ENCODE results near the gene NUDT21. TPM values are rescaled to one million over a fixed set of nuclear protein-coding genes. Genes with fewer than 3 reads are reported as not detected.

Gene NUDT21
- polyA plus RNA-seq, 1 of the 3 experiments (the other 2 are of a cell fraction) = 42.2 TPM

DNA sequence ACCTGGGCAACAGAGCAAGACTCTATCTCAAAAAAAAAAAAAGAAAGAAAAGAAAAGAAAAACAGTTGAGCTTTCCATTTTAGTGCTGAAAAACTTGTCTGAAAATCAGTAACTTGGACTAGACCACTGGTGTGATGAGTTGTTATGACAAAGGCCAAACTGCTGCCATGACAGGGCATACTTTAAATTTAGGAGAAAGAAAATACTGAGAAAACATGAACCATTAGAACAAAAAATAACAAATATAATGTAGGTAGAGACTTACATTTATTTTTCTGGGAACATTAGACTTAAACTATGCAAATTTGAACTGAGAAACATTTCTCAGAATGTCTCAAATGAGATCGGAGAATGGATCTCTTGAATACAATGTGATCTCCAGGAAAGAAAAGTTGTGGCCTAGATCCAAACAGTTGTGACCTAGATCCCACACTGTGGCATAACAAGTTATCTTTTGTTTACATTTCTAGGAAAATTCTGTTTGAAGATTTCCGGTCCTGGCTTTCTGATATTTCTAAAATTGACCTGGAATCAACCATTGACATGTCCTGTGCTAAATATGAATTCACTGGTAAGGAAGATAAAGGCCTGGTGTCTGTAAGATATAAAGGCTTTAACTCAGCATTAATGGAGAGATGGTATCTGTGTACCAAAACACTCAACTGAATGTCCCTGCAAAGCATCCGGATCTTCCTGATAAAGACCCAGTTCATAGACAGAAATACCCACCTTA lies 11.1 kb upstream of the NUDT21 start (continued):
- TF ChIP-seq REST (IDR thresholded peaks at IDR 0.05; ENCODE audit: low read depth, low read length) (no peak), EZH2phosphoT487 (IDR thresholded peaks at IDR 0.05; ENCODE audit: borderline replicate concordance, low read depth) (no peak), MEF2A (IDR thresholded peaks at IDR 0.05; ENCODE audit: borderline replicate concordance, low read depth) (no peak), TCF12 (IDR thresholded peaks at IDR 0.05) (peak; percentile 17; the same call in 1 of the 2 replicates), RAD21 (IDR thresholded peaks at IDR 0.05; ENCODE audit: low read length) (no peak)

DNA sequence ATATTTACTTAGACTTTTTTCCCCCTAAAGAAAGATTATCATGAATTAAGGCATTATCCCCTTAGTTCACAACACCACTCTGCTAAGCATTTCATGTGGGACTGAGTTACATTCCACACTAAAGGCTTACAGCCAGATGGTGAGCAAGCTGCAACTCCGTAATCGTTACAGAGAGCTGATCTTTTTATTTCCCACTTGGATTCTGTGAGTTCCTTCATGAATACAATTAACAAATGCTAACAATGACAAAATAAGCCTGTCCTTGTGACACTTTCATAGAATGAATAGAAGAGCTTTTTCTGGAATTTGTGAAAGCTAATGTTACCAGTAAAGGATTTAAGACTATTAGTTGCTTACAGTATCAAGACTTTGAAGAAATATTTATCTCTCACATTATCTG lies 9.0 kb upstream of the NUDT21 start:
- no peak for DNase-seq
- H3K4me2 ChIP-seq = no peak overlapping the region

DNA sequence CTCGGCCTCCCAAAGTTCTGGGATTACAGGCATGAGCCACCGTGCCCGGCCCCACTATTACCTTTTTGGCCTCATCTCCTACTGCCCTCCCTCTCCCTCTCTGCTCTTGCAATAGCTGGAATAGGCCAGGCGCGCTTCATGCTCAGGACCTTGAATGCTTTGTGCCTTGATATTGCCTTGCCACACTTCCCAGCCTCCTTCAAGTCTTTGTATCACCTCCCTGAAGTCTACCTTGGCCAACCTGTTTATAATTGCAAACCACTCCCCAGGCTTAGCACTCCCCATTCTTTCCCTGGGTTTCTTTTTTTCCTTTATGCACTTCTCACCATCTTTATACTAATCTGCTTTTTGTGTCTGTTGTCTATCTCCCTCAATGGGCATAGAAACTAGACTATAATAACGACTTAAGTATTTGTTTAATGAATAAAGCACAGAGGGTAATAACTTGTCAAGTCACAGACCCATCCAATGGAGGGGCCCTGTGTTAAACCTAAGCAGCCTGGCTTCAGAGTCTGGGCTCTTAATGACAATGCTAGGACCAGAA lies 6.9 kb upstream of the NUDT21 start:
- Histone ChIP-seq H2AFZ (ENCODE audit: low read depth) (no peak overlapping the region), H4K20me1 (ENCODE audit: insufficient read depth) (no peaks in the 10 kb centered on the region), H3K9me2 (no peaks in the 10 kb centered on the region), H3K79me2 (ENCODE audit: insufficient read depth) (peaks cover 27% of the 10 kb centered on the region), H3K4me1 (ENCODE audit: control insufficient read depth in 1 of 2, insufficient read depth in 2 of 2, low read depth in 1 of 2, low read length in 1 of 2) (no peaks in the 10 kb centered on the region; a peak in 2 of 4 replicates), H3K27me3 (ENCODE audit: insufficient read depth) (no peaks in the 10 kb centered on the region), H3K36me3 (replicated peaks in 1 of 2; ENCODE audit: control insufficient read depth in 1 of 2, insufficient read depth in 2 of 2, low read length in 1 of 2) (peaks cover 77 to 87% of the 10 kb centered on the region in 2 experiments), H3K27ac (ENCODE audit: low read depth in 2 of 2, low read length in 1 of 2) (no peak overlapping the region), H3K9ac (no peak overlapping the region), H3K4me3 (ENCODE audit: low read depth in 2 of 2, low read length in 1 of 2) (no peak overlapping the region), H3F3A (replicated peaks; ENCODE audit: insufficient read depth) (no peaks in the 10 kb centered on the region), H3K4me2 (no peak overlapping the region), H3K9me3 (no peaks in the 10 kb centered on the region)
- POLR2A ChIA-PET = no interaction called here
- WGBS (ENCODE audit: low lambda C conversion rate) = 95% methylated on average over 6 of the region's 6 CpGs
- CTCF ChIA-PET = no interaction called here
- DNase-seq = no peak
- TF ChIP-seq POLR2AphosphoS5 (IDR thresholded peaks at IDR 0.05; ENCODE audit: low read depth, low read length) = no peak
- TF ChIP-seq, protein P1, sequence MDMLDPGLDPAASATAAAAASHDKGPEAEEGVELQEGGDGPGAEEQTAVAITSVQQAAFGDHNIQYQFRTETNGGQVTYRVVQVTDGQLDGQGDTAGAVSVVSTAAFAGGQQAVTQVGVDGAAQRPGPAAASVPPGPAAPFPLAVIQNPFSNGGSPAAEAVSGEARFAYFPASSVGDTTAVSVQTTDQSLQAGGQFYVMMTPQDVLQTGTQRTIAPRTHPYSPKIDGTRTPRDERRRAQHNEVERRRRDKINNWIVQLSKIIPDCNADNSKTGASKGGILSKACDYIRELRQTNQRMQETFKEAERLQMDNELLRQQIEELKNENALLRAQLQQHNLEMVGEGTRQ (IDR thresholded peaks at IDR 0.05; ENCODE audit: borderline replicate concordance, low read depth, low read length) = no peak
- TF ChIP-seq FOSL2 (IDR thresholded peaks at IDR 0.05; ENCODE audit: borderline replicate concordance, low read depth) = no peak
- no peak for TF ChIP-seq RAD21 (IDR thresholded peaks at IDR 0.05; ENCODE audit: low read length)
- TF ChIP-seq YY1 (IDR thresholded peaks at IDR 0.05; ENCODE audit: low read depth) = no peak
- no peak for TF ChIP-seq NRF1 (IDR thresholded peaks at IDR 0.05; ENCODE audit: low read depth, low read length)
- TF ChIP-seq, protein P2, sequence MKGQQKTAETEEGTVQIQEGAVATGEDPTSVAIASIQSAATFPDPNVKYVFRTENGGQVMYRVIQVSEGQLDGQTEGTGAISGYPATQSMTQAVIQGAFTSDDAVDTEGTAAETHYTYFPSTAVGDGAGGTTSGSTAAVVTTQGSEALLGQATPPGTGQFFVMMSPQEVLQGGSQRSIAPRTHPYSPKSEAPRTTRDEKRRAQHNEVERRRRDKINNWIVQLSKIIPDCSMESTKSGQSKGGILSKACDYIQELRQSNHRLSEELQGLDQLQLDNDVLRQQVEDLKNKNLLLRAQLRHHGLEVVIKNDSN (IDR thresholded peaks at IDR 0.05; ENCODE audit: borderline replicate concordance, low read depth) = no peak
- TF ChIP-seq, protein P3, sequence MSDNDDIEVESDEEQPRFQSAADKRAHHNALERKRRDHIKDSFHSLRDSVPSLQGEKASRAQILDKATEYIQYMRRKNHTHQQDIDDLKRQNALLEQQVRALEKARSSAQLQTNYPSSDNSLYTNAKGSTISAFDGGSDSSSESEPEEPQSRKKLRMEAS (IDR thresholded peaks at IDR 0.05; ENCODE audit: low read depth) = no peak
- no peak for TF ChIP-seq JUND (IDR thresholded peaks at IDR 0.05)
- no peak for TF ChIP-seq IRF3 (IDR thresholded peaks at IDR 0.05; ENCODE audit: low read depth, low read length)
- TF ChIP-seq FOXM1 (IDR thresholded peaks at IDR 0.05; ENCODE audit: low read depth) = no peak

More for the DNA sequence above, 9.0 kb upstream of the NUDT21 start:
- no peak for TF ChIP-seq JUND (IDR thresholded peaks at IDR 0.05)
- TF ChIP-seq POLR2AphosphoS5 (IDR thresholded peaks at IDR 0.05; ENCODE audit: low read depth, low read length) = no peak
- no peak for TF ChIP-seq MXI1 (IDR thresholded peaks at IDR 0.05; ENCODE audit: low read depth, low read length)
- TF ChIP-seq CHD2 (IDR thresholded peaks at IDR 0.05; ENCODE audit: low read length, partially characterized antibody) = no peak
- no peak for TF ChIP-seq GATA2 (CRISPR knock-in tag; IDR thresholded peaks at IDR 0.05)
- TF ChIP-seq TEAD4 (IDR thresholded peaks at IDR 0.05; ENCODE audit: borderline replicate concordance, insufficient read depth) = no peak
- TF ChIP-seq YY1 (IDR thresholded peaks at IDR 0.05; ENCODE audit: low read depth) = no peak
- TF ChIP-seq, protein P3 (IDR thresholded peaks at IDR 0.05; ENCODE audit: low read depth) = no peak
- Histone ChIP-seq H3F3A (replicated peaks; ENCODE audit: insufficient read depth) (no peaks in the 10 kb centered on the region), H3K27ac (ENCODE audit: low read depth in 2 of 2, low read length in 1 of 2) (no peak overlapping the region), H3K4me3 (ENCODE audit: low read depth in 2 of 2, low read length in 1 of 2) (no peak overlapping the region), H4K20me1 (ENCODE audit: insufficient read depth) (no peaks in the 10 kb centered on the region), H3K79me2 (ENCODE audit: insufficient read depth) (peaks cover 8% of the 10 kb centered on the region), H3K9me2 (no peaks in the 10 kb centered on the region), H3K27me3 (ENCODE audit: insufficient read depth) (no peaks in the 10 kb centered on the region), H3K9ac (no peak overlapping the region), H3K4me1 (ENCODE audit: control insufficient read depth in 1 of 2, insufficient read depth in 2 of 2, low read depth in 1 of 2, low read length in 1 of 2) (no peaks in the 10 kb centered on the region; a peak in 2 of 4 replicates), H3K36me3 (replicated peaks in 1 of 2; ENCODE audit: control insufficient read depth in 1 of 2, insufficient read depth in 2 of 2, low read length in 1 of 2) (peaks cover 78 to 83% of the 10 kb centered on the region in 2 experiments), H2AFZ (ENCODE audit: low read depth) (no peak overlapping the region), H3K9me3 (no peaks in the 10 kb centered on the region)
- 95% methylated on average over 2 of the region's 2 CpGs for WGBS (ENCODE audit: low lambda C conversion rate)
- ChIA-PET POLR2A (no interaction called here), CTCF (no interaction called here)
